AG04449 (cell line): ENCODE data around the gene PAX8.

Source experiments
- CTCF ChIA-PET: fragments of 350-600 bp; formaldehyde crosslinking; extraction: SDS; loops from one replicate; lab custom pipeline; 2021; ENCODE audit warnings: antibody characterized with exemption; lab: Yijun Ruan, JAX
- POLR2A ChIA-PET: fragments of 400-600, 350-600 bp; formaldehyde crosslinking; extraction: SDS; loops from one replicate; lab custom pipeline; 2020; ENCODE audit warnings: antibody characterized with exemption, inconsistent platforms; lab: Yijun Ruan, JAX
- DNase-seq: peaks from one replicate; pipeline ENCODE4 v3.0.0-alpha.2; 2010; ENCODE audit warnings: low read depth, low spot score
- H3K4me3 ChIP-seq: 2 replicates; pipeline ENCODE4 v1.5.1; 2011; ENCODE audit warnings: low read depth, mild to moderate bottlenecking, control low read depth, low read length
- TF ChIP-seq, protein P1 (sequence below): IDR thresholded peaks from one replicate; pipeline ENCODE4 v1.5.1; 2011; ENCODE audit warnings: mild to moderate bottlenecking, moderate library complexity, low read length, control low read depth, inconsistent platforms; ENCODE audit not compliant: insufficient read depth; ENCODE audit errors: missing control alignments

Gene PAX8

GRCh38 chr2:113283704-113284284 lies 5.1 kb upstream of the PAX8 start:
- DNase-seq: peak; percentile 75
- H3K4me3 ChIP-seq: no peak overlapping the region
- TF ChIP-seq, protein P1, sequence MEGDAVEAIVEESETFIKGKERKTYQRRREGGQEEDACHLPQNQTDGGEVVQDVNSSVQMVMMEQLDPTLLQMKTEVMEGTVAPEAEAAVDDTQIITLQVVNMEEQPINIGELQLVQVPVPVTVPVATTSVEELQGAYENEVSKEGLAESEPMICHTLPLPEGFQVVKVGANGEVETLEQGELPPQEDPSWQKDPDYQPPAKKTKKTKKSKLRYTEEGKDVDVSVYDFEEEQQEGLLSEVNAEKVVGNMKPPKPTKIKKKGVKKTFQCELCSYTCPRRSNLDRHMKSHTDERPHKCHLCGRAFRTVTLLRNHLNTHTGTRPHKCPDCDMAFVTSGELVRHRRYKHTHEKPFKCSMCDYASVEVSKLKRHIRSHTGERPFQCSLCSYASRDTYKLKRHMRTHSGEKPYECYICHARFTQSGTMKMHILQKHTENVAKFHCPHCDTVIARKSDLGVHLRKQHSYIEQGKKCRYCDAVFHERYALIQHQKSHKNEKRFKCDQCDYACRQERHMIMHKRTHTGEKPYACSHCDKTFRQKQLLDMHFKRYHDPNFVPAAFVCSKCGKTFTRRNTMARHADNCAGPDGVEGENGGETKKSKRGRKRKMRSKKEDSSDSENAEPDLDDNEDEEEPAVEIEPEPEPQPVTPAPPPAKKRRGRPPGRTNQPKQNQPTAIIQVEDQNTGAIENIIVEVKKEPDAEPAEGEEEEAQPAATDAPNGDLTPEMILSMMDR: no peak
- ChIA-PET POLR2A (interaction anchor here (1.1 to 1.2 kb wide), 2 partner anchors 43 to 45 kb away, joined by 3 read pairs; no protein-coding TSS in a partner anchor), CTCF (interaction anchor here (0.6 to 1.0 kb wide), 5 partner anchors 9 to 85 kb away, joined by 3 read pairs; no protein-coding TSS in a partner anchor)

DNA sequence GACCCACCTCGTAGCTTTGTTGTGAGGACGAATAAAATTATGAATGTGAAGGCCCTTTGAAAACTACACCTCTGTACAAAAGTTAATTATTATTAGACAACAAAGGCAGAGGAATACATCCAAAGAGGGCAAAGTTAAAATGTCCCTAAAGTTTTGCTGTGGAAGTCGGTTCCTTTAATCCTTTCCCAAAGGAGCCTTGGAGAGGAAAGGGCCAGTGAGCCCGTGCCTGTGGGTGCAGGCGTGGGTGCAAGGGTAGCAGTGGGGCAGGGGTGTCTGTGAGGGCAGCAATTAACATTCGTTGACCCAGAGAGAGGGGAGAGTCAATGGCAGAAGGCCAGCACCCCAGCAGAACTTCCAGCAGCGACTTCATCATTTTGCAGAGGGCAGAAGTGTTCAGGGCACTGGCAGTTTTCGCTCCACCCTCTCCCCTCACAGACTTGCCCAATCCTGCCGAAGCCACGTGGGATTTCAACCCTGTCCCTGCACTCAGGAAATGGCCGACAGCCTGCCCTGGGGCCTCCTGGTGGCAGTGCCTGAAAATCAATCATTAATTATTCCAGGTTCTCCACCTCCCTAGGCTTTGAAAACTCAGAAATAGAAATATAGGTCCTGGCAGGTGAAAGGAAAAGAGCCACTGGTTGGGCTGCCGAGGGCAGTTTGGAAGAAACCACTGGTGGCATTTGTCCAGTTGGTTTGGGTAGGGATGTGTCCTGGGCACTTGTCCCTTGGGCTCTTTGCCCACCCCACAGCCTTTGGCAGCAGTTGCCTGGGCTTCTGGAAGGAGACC lies 4.2 kb upstream of the PAX8 start:
- TF ChIP-seq, protein P1: peak; percentile 5
- H3K4me3 ChIP-seq: no peak overlapping the region
- DNase-seq: no peak
- ChIA-PET CTCF (interaction anchor here (0.6 to 1.3 kb wide), 11 partner anchors 8 to 146 kb away, joined by 3 to 4 read pairs (median 3); no protein-coding TSS in a partner anchor), POLR2A (interaction anchor here (1.0 to 1.2 kb wide), 3 partner anchors 42 to 46 kb away, joined by 3 read pairs; no protein-coding TSS in a partner anchor)

DNA sequence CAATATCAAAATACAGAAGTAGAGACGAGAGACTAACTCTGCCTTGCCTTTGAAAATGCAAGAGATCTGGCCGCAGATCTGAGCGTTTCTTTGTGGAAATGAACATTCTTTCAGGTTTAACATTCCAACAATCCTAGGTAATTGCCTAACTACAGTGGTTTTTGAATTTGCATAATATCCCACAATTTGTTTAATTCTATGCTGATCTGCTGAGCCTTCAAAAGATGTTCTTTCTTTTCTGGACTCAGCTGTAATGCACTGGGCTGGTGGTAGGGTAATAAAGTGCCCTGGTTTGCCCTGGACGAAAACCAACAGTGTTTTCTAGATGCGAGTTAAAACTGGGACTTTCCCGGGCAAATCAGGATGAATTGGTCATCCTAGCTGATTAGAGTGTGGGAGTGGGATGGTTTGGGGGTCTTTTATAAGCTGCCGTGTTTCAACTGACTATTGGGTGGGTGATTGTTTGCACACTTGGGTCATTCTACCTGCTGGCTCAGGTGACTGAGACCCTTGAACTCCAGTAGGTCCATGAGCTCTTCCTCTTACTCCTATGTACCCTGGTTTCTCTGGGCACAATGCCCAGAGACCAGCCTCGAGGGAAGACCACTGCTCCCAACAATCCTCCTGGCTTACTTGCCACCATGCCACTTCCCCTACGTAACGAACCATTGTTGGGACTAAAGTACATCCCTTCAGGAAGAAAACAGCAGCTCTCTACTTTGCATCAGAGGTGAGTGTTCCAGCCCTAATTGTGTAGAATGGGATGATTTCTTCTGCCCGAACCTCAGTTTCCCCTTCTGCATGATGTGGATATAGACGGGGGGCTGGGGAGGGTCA lies 3.4 kb upstream of the PAX8 start:
- CTCF ChIA-PET: interaction anchor here (0.7 to 1.3 kb wide), 7 partner anchors 9 to 145 kb away, joined by 3 to 4 read pairs (median 3); no protein-coding TSS in a partner anchor
- POLR2A ChIA-PET: interaction anchor here (1.0 kb wide), 1 partner anchor 41 kb away, joined by 3 read pairs; no protein-coding TSS in a partner anchor
- no peak for DNase-seq
- TF ChIP-seq, protein P1: no peak
- H3K4me3 ChIP-seq: no peak overlapping the region

- TF ChIP-seq, protein P1: no peak
- DNase-seq: no peak
- no peak overlapping the region for H3K4me3 ChIP-seq
- ChIA-PET CTCF (interaction anchor here (1.1 to 3.3 kb wide), 4 partner anchors 11 to 29 kb away, joined by 4 to 13 read pairs (median 8); no protein-coding TSS in a partner anchor), POLR2A (no interaction called here)
Measured at GRCh38 chr2:113278073-113278741, 514 bp downstream of the PAX8 start.

DNA sequence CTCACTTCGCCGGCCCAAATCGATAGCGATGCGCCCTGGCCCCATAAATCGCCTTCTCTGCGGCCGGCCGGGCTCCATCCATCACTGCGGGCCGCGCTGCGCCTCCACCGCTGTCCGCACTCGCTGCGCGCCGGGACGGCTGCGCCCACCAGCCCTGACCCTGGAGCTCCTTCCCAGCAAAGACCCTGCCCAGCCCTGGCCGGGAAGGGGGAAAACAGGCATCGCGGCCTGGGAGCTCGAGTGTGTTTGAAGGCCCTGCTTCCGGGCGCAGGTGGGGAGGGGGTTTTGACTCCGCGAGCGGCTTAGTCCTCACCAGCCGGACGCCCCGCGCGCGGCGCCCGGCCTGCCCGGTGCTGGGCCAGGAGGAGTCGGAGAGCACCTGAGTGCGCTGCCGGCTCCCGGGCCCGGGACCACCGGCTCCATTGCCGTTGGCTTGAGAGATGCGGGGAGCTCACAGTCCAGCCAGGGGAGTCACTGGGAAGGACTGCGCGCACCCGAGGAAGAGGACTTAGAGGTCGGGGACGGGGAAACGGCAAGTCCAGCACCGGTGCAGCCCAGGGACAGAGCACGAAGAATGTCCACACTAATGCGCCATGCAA lies 1.1 kb downstream of the PAX8 start:
- POLR2A ChIA-PET: no interaction called here
- CTCF ChIA-PET: interaction anchor here (1.1 to 3.3 kb wide), 4 partner anchors 10 to 29 kb away, joined by 4 to 13 read pairs (median 8); no protein-coding TSS in a partner anchor
- TF ChIP-seq, protein P1: no peak
- DNase-seq: no peak
- no peak overlapping the region for H3K4me3 ChIP-seq
